WTC11 (cell line): Measurements from ENCODE around the gene NIPAL4. TPM values are rescaled to one million over a fixed set of nuclear protein-coding genes. Genes with fewer than 3 reads are reported as not detected.

ENCODE experiments used
- ATAC-seq: fragments of 200-7000 bp; cut with Tn5 transposase; 2 replicates; pipeline ENCODE4 v1.10.0; 2021; ENCODE audit warnings: mild to moderate bottlenecking, moderate library complexity
- CTCF ChIA-PET: fragments of 300-600 bp; sonication (Branson Sonifier 250); formaldehyde crosslinking; loops from one replicate; lab custom pipeline; 2021; ENCODE audit warnings: antibody characterized with exemption; lab: Charles Lee
- POLR2A ChIA-PET: fragments of 350-600 bp; sonication (Branson Sonifier 250); formaldehyde crosslinking; loops from one replicate; lab custom pipeline; 2021; ENCODE audit warnings: antibody characterized with exemption; lab: Charles Lee
- DNase-seq: peaks from one replicate; pipeline ENCODE4 v3.0.0; 2021; ENCODE audit warnings: low spot score
- H3K27ac Mint-ChIP-seq: 2 replicates; pipeline ENCODE4 v1.8.0; 2021; ENCODE audit warnings: mixed read lengths
- H3K27me3 Mint-ChIP-seq: 2 replicates; pipeline ENCODE4 v1.8.0; 2021; ENCODE audit warnings: low read depth, mild to moderate bottlenecking, moderate library complexity, mixed read lengths
- H3K36me3 Mint-ChIP-seq: 2 replicates; pipeline ENCODE4 v1.8.0; 2021; ENCODE audit warnings: mixed read lengths
- H3K4me1 Mint-ChIP-seq: 2 replicates; pipeline ENCODE4 v1.8.0; 2022; ENCODE audit warnings: mixed read lengths
- H3K4me3 Mint-ChIP-seq: 2 replicates; pipeline ENCODE4 v1.8.0; 2021; ENCODE audit warnings: mild to moderate bottlenecking, moderate library complexity, mixed read lengths
- H3K9me3 Mint-ChIP-seq: 2 replicates; pipeline ENCODE4 v1.8.0; 2021; ENCODE audit warnings: mixed read lengths
- CDX4 ChIP-seq: fragments of 250-450 bp; sonication (Bioruptor Pico); IDR thresholded peaks from 2 replicates; pipeline ENCODE4 v1.9.0; 2021; ENCODE audit warnings: moderate library complexity, mild to moderate bottlenecking, inconsistent platforms, borderline replicate concordance
- CTCF ChIP-seq: fragments of 200-600 bp; IDR thresholded peaks from 2 replicates; pipeline ENCODE4 v1.8.0; 2022; ENCODE audit warnings: antibody characterized with exemption
- ERG ChIP-seq: fragments of 250-450 bp; sonication (Bioruptor Pico); IDR thresholded peaks from 2 replicates; pipeline ENCODE4 v1.8.0; 2021; ENCODE audit warnings: mild to moderate bottlenecking
- JAZF1 ChIP-seq: fragments of 250-450 bp; sonication (Bioruptor Pico); IDR thresholded peaks from 2 replicates; pipeline ENCODE4 v1.9.0; 2021; ENCODE audit warnings: moderate library complexity, mild to moderate bottlenecking, inconsistent platforms
- NFATC4 ChIP-seq: fragments of 250-450 bp; sonication (Bioruptor Pico); IDR thresholded peaks from 2 replicates; pipeline ENCODE4 v1.9.0; 2021; ENCODE audit warnings: mild to moderate bottlenecking
- NFE2L1 ChIP-seq: sonication (generic); formaldehyde crosslinking; IDR thresholded peaks from 2 replicates; pipeline ENCODE4 v1.8.1; 2023; ENCODE audit warnings: missing genetic modification reagents
- NFYB ChIP-seq: sonication (generic); formaldehyde crosslinking; conservative IDR thresholded peaks from 2 replicates; pipeline ENCODE4 v1.8.0; 2022; ENCODE audit warnings: low read depth, missing genetic modification reagents
- NR1H2 ChIP-seq: sonication (generic); formaldehyde crosslinking; IDR thresholded peaks from 2 replicates; pipeline ENCODE4 v1.9.0; 2021; ENCODE audit warnings: mild to moderate bottlenecking, moderate library complexity, missing genetic modification reagents
- NR3C1 ChIP-seq: sonication (generic); formaldehyde crosslinking; conservative IDR thresholded peaks from 2 replicates; pipeline ENCODE4 v1.8.1; 2023; ENCODE audit warnings: low read depth, mild to moderate bottlenecking, missing genetic modification reagents
- PRRX2 ChIP-seq: fragments of 250-450 bp; sonication (Bioruptor Pico); IDR thresholded peaks from 2 replicates; pipeline ENCODE4 v1.8.0; 2021; ENCODE audit warnings: mild to moderate bottlenecking
- SOX15 ChIP-seq: fragments of 250-450 bp; sonication (Bioruptor Pico); IDR thresholded peaks from 2 replicates; pipeline ENCODE4 v1.9.0; 2021; ENCODE audit warnings: mild to moderate bottlenecking
- SP1 ChIP-seq: sonication (generic); formaldehyde crosslinking; conservative IDR thresholded peaks from 2 replicates; pipeline ENCODE4 v1.8.1; 2022; ENCODE audit warnings: missing genetic modification reagents
- TCF7 ChIP-seq: sonication (generic); formaldehyde crosslinking; IDR thresholded peaks from 2 replicates; pipeline ENCODE4 v1.8.0; 2022; ENCODE audit warnings: mild to moderate bottlenecking, low read depth, missing genetic modification reagents, moderate library complexity
- ZNF121 ChIP-seq: sonication (generic); formaldehyde crosslinking; IDR thresholded peaks from 2 replicates; pipeline ENCODE4 v1.8.0; 2023; ENCODE audit warnings: missing genetic modification reagents
- ZNF263 ChIP-seq: sonication (generic); formaldehyde crosslinking; IDR thresholded peaks from 2 replicates; pipeline ENCODE4 v1.8.1; 2022; ENCODE audit warnings: low read depth, mild to moderate bottlenecking, moderate library complexity, missing genetic modification reagents
- ZNF416 ChIP-seq: fragments of 250-450 bp; sonication (Bioruptor Pico); IDR thresholded peaks from 2 replicates; pipeline ENCODE4 v1.9.0; 2021; ENCODE audit warnings: mild to moderate bottlenecking, inconsistent platforms
- total RNA-seq: library from RNA; stranded (reverse); gene quantifications from 3 replicates; pipeline ENCODE4 v1.2.3, GENCODE V29; 2021
- TF ChIP-seq, protein P1 (sequence below): fragments of 250-450 bp; sonication (Bioruptor Pico); conservative IDR thresholded peaks from 2 replicates; pipeline ENCODE4 v1.9.0; 2021; ENCODE audit warnings: mild to moderate bottlenecking
- TF ChIP-seq, protein P2 (sequence below): fragments of 250-450 bp; sonication (Bioruptor Pico); IDR thresholded peaks from 2 replicates; pipeline ENCODE4 v2.1.2; 2022; ENCODE audit warnings: mild to moderate bottlenecking, moderate library complexity

NIPAL4 gene
- total RNA-seq, 1 experiment from 2014 or later: not detected

- no peak for TF ChIP-seq CDX4 (CRISPR knock-in tag)
- TF ChIP-seq, protein P1, sequence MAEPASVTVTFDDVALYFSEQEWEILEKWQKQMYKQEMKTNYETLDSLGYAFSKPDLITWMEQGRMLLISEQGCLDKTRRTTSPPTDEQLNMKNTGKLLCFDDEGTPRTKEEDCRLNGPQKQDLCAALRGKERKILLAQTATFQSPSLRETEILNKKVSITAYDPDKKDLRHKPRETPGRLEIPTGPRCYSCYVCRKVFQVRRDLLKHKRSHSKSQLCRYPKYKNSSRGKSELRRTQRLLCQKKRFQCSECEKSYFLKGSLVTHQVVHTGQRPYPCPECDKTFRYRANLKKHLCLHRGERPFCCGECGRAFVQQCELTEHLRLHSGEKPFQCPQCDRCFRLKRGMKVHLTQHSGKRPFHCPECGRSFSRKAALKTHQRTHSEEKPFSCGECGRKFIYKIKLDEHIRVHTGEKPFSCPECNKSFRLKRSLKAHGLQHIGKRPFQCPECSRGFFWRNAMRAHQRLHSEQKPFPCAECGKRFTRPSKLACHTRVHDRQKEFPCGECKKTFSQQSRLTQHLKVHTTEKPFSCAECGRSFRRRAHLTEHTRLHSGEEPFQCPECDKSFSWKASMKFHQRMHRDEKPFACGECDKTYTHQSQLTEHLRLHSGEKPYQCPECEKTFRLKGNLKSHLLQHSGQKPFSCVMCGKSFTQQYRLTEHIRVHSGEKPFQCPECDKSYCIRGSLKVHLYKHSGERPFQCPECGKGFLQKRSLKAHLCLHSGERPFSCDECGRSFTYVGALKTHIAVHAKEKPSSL (CRISPR knock-in tag): no peak
- TF ChIP-seq SP1 (CRISPR knock-in tag): no peak
- TF ChIP-seq ZNF416 (CRISPR knock-in tag): no peak
Measured at GRCh38 chr5:157454273-157454672, 5.7 kb upstream of the NIPAL4 start (continued).

DNA sequence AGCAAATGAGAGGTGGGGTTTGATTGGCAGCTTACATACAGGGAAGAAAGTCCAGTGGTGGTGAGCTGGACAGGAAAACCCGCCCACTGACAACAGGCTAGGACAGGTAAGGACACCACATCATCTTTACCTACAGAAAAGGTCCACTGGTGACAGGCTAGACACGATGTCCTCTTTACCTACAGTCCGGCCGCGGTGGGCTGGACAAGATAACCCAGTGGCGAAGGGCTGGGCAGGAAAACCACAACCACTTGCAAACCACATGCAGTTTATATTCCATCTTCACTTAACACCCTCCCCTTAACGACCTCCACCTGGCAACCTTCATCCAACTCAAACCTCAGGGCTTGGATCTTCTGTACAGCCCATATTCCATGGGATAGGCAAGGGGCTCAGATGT lies 5.0 kb upstream of the NIPAL4 start:
- Mint-ChIP-seq H3K9me3 (no peaks in the 10 kb centered on the region), H3K27me3 (peaks cover 18% of the 10 kb centered on the region), H3K4me3 (no peak overlapping the region), H3K4me1 (peaks cover 17% of the 10 kb centered on the region), H3K36me3 (no peaks in the 10 kb centered on the region), H3K27ac (no peak overlapping the region)
- ATAC-seq (no peak), DNase-seq (no peak)
- TF ChIP-seq NR3C1 (CRISPR knock-in tag) (no peak), SOX15 (CRISPR knock-in tag) (no peak), JAZF1 (CRISPR knock-in tag) (no peak), PRRX2 (CRISPR knock-in tag) (no peak), NFYB (no peak), ZNF121 (CRISPR knock-in tag) (no peak), NFE2L1 (no peak), ZNF416 (CRISPR knock-in tag) (no peak), TCF7 (CRISPR knock-in tag) (no peak), ERG (CRISPR knock-in tag) (no peak), CTCF (no peak), ZNF263 (CRISPR knock-in tag) (no peak), NR1H2 (no peak), NFATC4 (CRISPR knock-in tag) (no peak)
- TF ChIP-seq, protein P1 (CRISPR knock-in tag): no peak
- TF ChIP-seq, protein P2, sequence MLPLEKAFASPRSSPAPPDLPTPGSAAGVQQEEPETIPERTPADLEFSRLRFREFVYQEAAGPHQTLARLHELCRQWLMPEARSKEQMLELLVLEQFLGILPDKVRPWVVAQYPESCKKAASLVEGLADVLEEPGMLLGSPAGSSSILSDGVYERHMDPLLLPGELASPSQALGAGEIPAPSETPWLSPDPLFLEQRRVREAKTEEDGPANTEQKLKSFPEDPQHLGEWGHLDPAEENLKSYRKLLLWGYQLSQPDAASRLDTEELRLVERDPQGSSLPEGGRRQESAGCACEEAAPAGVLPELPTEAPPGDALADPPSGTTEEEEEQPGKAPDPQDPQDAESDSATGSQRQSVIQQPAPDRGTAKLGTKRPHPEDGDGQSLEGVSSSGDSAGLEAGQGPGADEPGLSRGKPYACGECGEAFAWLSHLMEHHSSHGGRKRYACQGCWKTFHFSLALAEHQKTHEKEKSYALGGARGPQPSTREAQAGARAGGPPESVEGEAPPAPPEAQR: no peak
- CTCF ChIA-PET: interaction anchor here (1.0 to 1.8 kb wide), 2 partner anchors 17 to 288 kb away, joined by 3 to 6 read pairs; partner anchors contain the start of gene LSM11
- POLR2A ChIA-PET: no interaction called here
